Loucy (cell line): ENCODE measurements around the gene FOXP1.

ENCODE experiments used
- EZH2phosphoT487 ChIP-seq: fragments of 200-600 bp; IDR thresholded peaks from 2 replicates; pipeline ENCODE4 v1.6.1; 2018; ENCODE audit warnings: antibody characterized with exemption, mild to moderate bottlenecking, moderate library complexity, borderline replicate concordance
- TF ChIP-seq, protein P1 (sequence below): fragments of 200-600 bp; sonication (generic); conservative IDR thresholded peaks from 2 replicates; pipeline ENCODE4 v1.5.1; 2014; ENCODE audit warnings: mild to moderate bottlenecking, antibody characterized with exemption, low read length

DNA sequence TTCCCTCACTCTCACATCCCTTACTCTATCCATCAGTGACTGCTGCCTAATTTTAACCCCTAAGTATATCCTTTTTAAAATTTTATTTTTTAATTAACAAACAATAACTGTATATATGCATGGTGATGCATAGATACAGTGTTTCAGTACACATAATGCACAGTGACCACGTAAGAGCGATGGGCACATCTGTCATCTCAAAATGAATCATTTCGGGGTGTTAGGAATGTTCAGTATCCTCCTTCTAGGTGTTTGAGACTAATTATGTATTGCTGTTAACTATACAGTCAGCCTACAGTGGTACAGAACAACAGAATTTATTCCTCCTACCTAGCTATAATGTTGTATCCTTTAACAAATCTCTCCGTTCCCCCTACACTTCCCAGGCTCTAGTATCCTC, 307.0 kb downstream of the FOXP1 start:
- TF ChIP-seq, protein P1, sequence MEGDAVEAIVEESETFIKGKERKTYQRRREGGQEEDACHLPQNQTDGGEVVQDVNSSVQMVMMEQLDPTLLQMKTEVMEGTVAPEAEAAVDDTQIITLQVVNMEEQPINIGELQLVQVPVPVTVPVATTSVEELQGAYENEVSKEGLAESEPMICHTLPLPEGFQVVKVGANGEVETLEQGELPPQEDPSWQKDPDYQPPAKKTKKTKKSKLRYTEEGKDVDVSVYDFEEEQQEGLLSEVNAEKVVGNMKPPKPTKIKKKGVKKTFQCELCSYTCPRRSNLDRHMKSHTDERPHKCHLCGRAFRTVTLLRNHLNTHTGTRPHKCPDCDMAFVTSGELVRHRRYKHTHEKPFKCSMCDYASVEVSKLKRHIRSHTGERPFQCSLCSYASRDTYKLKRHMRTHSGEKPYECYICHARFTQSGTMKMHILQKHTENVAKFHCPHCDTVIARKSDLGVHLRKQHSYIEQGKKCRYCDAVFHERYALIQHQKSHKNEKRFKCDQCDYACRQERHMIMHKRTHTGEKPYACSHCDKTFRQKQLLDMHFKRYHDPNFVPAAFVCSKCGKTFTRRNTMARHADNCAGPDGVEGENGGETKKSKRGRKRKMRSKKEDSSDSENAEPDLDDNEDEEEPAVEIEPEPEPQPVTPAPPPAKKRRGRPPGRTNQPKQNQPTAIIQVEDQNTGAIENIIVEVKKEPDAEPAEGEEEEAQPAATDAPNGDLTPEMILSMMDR: no peak
- no peak for TF ChIP-seq EZH2phosphoT487
